NCI-H2196 (cell line): Measurements from ENCODE around the gene ZGPAT.

Source experiments
- DNase-seq: peaks from one replicate; lab custom pipeline; 2025; ENCODE audit not compliant: unreplicated experiment; lab: John Stamatoyannopoulos, UW

ZGPAT gene

GRCh38 chr20:63777614-63778013 lies 69.8 kb downstream of the ZGPAT start:
- DNase-seq, result no peak

- DNase-seq, result no peak
These were observed 70.4 kb downstream of the ZGPAT start for GRCh38 chr20:63778034-63778752.

DNA sequence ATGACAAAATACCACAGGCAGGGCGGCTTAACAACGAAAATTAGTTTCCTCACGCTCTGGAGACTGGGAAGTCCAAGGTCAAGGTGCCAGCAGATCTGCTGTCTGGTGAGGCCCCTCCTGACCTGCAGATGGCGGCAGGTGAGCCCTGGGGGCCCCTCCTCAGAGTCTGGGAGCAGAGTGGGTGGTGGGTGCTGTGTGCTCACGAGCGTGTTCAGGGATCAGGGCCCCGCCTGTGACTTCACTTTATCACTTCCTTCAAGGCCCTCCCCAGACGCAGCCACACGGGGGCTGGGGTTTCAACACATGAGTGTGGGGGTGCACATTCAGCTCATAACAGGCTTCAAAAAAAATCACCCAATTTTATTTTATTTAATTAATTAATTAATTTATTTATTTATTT lies 71.0 kb downstream of the ZGPAT start:
- no peak for DNase-seq

GRCh38 chr20:63781181-63781580 lies 73.3 kb downstream of the ZGPAT start:
- no peak for DNase-seq

GRCh38 chr20:63782051-63782471 lies 74.2 kb downstream of the ZGPAT start:
- no peak for DNase-seq

DNA sequence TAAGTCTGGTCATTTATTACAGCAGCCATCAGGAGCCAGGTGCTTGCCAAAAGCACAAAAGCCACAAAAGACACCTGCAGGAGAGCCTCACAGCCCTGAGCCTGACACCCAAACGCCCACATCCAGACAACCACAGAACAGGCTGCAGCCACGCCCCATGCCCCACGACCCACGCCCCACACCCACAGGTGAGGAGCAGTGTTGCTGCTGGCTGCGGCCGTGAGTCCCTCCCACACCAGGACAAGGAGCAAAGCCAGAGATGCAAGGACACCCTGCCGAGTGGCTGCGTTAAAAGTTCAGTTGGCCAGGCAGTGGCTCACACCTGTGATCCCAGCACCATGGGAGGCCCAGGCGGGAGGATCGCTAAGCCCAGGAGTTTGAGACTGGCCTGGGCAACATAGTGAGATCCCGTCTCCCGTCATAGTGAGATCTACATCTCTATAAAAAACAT lies 74.7 kb downstream of the ZGPAT start:
- DNase-seq, result no peak

DNA sequence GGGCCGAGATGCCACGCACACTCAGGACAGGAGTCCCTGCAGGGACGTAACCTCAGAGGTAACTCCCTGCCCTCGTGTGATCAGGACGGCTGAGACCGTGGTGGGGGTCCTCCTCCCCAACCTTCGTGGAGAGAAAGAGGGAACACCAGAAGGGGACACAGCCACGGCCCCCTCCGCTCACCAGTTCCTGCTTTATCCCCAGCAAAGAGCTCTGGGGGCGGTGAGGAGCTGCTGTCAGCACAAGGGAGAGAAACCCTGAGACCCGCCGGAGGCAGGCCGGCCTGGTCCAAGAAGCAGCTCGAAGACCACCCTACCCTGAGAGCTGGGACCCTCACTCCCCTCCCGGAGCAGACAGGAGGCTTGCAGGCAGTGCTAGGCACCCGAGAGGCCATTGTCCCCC lies 76.1 kb downstream of the ZGPAT start:
- DNase-seq, result no peak

- no peak for DNase-seq
These were observed 77.9 kb downstream of the ZGPAT start for GRCh38 chr20:63785691-63786131.
